H1 (cell line): Measurements from ENCODE around the gene INPP4A. TPM values are rescaled to one million over a fixed set of nuclear protein-coding genes. Genes with fewer than 3 reads are reported as not detected.

ENCODE experiments used
- CTCF ChIP-seq, 3 experiments: IDR thresholded peaks; 1 replicate in 2 of 3; 2 replicates in 1 of 3; pipeline versions ENCODE4 v1.5.1 to v1.6.1; 2011; ENCODE audit warnings: low read length in 3 of 3, mild to moderate bottlenecking in 3 of 3, inconsistent platforms in 2 of 3, low read depth in 1 of 3, moderate library complexity in 1 of 3; ENCODE audit not compliant: insufficient read depth in 1 of 3; ENCODE audit errors: control extremely low read depth in 1 of 3
- SUZ12 ChIP-seq: fragments of 200-600 bp; sonication (generic); IDR thresholded peaks from 2 replicates; pipeline ENCODE4 v1.6.1; 2012; ENCODE audit warnings: mild to moderate bottlenecking, inconsistent platforms, low read length, moderate library complexity, mixed read lengths
- polyA plus RNA-seq, 7 experiments: library from polyadenylated mRNA; depleted of rRNA in 3 of 7; stranded (reverse) in 5 of 7; unstranded in 2 of 7; fragments of >200 nt in 5 of 7; fragments of 200-250 nt in 2 of 7; gene quantifications; 1 replicate in 5 of 7; 2 replicates in 1 of 7; 4 replicates in 1 of 7; pipeline versions ENCODE4 v1.2.1 to v1.2.3, GENCODE V29; 2011 to 2013; ENCODE audit warnings: missing spikeins in 2 of 7, mixed read lengths in 2 of 7
- total RNA-seq: library from RNA; stranded (reverse); fragmentation: NEBNext Ultra II Directional; extraction: Animal tissue kit (Norgen Biotek cat#: 25700); gene quantifications from 2 replicates; pipeline ENCODE4 v1.2.1, GENCODE V29; 2021

INPP4A gene
- total and polyA plus RNA-seq, 2 of the 8 experiments (the other 6 are each of a cell fraction or from before 2014, with no cell fraction given), result 25.6 to 34.3 TPM

GRCh38 chr2:98434492-98434891 is 10.2 kb upstream of the INPP4A start (continued):
- TF ChIP-seq CTCF (IDR thresholded peaks at IDR 0.05; ENCODE audit: control extremely low read depth in 1 of 3, insufficient read depth in 1 of 3, low read depth in 1 of 3, low read length in 3 of 3) (no peak), SUZ12 (no peak)
- TF ChIP-seq, all 59 proteins: peak for 0
